GM12872 (cell line): Measurements from ENCODE around the gene C13orf46.

Experiments
- TF ChIP-seq, protein P1 (sequence below): IDR thresholded peaks from 3 replicates; pipeline ENCODE4 v1.5.1; 2011; ENCODE audit warnings: low read depth, mild to moderate bottlenecking, low read length, moderate library complexity; ENCODE audit not compliant: insufficient read depth

C13orf46 gene

DNA sequence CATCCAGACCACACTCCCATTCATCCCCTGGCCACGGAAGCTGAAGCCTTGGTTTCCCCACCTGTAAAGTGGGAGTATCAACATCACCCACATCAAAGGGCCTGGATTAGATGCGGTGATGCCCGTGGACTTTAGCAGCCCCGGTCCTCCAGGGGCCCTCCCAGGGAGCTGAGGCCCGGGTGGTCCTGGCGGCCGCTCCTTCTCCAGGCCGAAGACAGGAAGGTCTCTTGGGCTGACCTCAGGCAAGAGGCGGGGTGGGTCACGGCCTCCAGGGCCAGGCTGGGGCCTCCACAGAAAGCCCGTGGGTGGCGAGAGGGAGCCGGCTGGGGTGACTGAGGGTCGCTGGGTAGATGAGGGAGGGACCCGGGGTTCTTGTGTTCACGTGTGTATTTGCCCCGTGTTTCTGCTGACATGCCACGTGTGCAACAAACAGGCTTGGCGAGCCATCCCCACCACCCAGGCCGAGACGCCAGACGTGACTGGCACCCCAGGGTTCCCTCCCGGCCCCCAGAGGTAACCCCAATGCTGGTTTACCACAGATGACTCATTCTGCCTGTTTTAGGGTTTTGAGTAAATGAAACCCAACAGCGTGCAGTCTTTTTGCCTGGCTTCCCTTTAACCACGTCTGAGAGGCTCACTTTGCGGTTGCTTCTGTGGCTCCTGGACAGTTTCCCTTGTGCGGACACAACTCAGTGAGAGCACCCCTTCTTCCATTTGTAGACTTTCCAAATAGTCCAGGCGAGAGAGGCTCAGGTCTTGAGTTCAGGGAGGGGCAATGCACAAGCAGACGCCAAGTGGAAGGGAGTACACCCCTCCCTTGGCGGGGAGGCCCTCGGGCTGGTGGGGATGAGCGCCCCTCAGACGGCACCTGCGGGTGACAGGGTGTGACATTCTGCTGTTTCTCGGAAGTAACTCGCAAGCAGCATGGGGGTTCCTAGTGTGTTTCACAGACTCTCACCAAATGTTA is 42.9 kb downstream of the C13orf46 start:
- TF ChIP-seq, protein P1, sequence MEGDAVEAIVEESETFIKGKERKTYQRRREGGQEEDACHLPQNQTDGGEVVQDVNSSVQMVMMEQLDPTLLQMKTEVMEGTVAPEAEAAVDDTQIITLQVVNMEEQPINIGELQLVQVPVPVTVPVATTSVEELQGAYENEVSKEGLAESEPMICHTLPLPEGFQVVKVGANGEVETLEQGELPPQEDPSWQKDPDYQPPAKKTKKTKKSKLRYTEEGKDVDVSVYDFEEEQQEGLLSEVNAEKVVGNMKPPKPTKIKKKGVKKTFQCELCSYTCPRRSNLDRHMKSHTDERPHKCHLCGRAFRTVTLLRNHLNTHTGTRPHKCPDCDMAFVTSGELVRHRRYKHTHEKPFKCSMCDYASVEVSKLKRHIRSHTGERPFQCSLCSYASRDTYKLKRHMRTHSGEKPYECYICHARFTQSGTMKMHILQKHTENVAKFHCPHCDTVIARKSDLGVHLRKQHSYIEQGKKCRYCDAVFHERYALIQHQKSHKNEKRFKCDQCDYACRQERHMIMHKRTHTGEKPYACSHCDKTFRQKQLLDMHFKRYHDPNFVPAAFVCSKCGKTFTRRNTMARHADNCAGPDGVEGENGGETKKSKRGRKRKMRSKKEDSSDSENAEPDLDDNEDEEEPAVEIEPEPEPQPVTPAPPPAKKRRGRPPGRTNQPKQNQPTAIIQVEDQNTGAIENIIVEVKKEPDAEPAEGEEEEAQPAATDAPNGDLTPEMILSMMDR = no peak

- TF ChIP-seq, protein P1 = no peak
Measured at GRCh38 chr13:113929628-113930615, 44.0 kb downstream of the C13orf46 start.

- TF ChIP-seq, protein P1 = no peak
Measured at GRCh38 chr13:113928685-113929627, 44.9 kb downstream of the C13orf46 start.

- TF ChIP-seq, protein P1 = no peak
Measured at GRCh38 chr13:113927661-113928581, 46.0 kb downstream of the C13orf46 start.

DNA sequence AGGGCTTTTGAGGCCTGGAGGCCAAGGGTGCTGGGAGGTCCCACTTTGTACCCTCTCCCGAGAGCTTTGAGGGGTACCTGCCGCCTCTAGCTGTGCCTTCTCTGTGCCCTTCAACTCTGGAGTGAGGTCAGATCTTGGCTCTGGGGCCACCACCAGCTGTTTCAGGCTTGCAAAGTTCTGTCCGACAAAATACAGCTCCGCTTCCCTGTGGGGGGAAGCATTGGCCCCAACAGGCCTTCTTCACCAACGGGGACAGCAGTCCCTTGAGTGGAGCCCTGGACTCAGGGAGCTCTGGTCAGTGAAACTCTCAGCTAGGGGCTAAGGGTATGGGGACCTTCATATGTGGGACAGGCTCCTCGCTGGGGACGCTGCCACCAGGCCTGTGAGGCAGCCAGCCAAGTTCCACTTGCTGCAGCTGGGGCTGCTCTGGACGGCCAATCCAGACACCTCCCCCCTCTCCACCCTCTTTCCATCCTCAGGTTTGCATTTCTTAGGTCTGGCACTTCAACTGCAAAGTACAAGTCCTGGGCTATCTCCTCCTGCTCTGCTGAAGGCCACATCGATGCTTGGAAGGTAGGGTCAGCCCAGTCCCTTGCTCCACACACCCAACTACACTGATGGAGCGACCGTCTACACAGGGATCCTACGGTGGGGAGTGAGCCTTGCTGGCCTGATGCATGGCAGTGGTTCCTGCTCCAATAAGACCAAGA is 46.8 kb downstream of the C13orf46 start:
- TF ChIP-seq, protein P1 = no peak
